ENCODE results near the gene RSPH1. TPM values are rescaled to one million over a fixed set of nuclear protein-coding genes. Genes with fewer than 3 reads are reported as not detected.

Gene RSPH1
- total and polyA plus RNA-seq, 2 of the 8 experiments (the other 6 are each of a cell fraction or from before 2014, with no cell fraction given): 0.24 TPM; not detected in 1

GRCh38 chr21:42471206-42471605 is 24.8 kb downstream of the RSPH1 start:
- FAIRE-seq: no peak
- no peaks in the 10 kb centered on the region for H3K9me3 ChIP-seq (ENCODE audit: insufficient read depth in 2 of 2, low read depth in 1 of 2, low read length in 1 of 2)
- TF ChIP-seq ASH2L (IDR thresholded peaks at IDR 0.05; ENCODE audit: low read length) (no peak), SUZ12 (IDR thresholded peaks at IDR 0.05; ENCODE audit: low read length) (no peak), SRF (IDR thresholded peaks at IDR 0.05; ENCODE audit: low read depth, low read length) (no peak), EP300 (IDR thresholded peaks at IDR 0.05; ENCODE audit: borderline replicate concordance in 1 of 2, low read depth in 2 of 2, low read length in 2 of 2) (no peak), TAF1 (IDR thresholded peaks at IDR 0.05; ENCODE audit: low read depth, low read length) (no peak), CHD2 (IDR thresholded peaks at IDR 0.05; ENCODE audit: low read length) (no peak), TBP (IDR thresholded peaks at IDR 0.05; ENCODE audit: low read depth, low read length) (no peak), HDAC6 (IDR thresholded peaks at IDR 0.05; ENCODE audit: low read depth, low read length) (no peak), E2F6 (IDR thresholded peaks at IDR 0.05) (no peak), EZH2 (IDR thresholded peaks at IDR 0.05; ENCODE audit: low read depth, low read length, severe bottlenecking) (no peak)

More at GRCh38 chr21:42471206-42471605, 24.8 kb downstream of the RSPH1 start:
- Histone ChIP-seq H3K4me1 (replicated peaks in 1 of 4; ENCODE audit: control insufficient read depth in 3 of 4, insufficient read depth in 4 of 4, low read length in 3 of 4) (peaks cover 3 to 9% (median 5%) of the 10 kb centered on the region in 4 experiments; a peak in 6 of 7 replicates), H3K14ac (ENCODE audit: insufficient read length) (no peak overlapping the region), H3K27ac (ENCODE audit: low read depth, low read length) (no peak overlapping the region), H3K18ac (ENCODE audit: extremely low read depth, low read length) (no peak overlapping the region), H3K9ac (replicated peaks in 1 of 4; ENCODE audit: extremely low read depth in 1 of 4, low read depth in 3 of 4, low read length in 3 of 4) (no peak overlapping the region), H3K36me3 (ENCODE audit: control insufficient read depth in 2 of 4, insufficient read depth in 4 of 4, low read length in 3 of 4) (no peaks in the 10 kb centered on the region), H2AFZ (ENCODE audit: low read length) (no peak overlapping the region), H3K79me1 (ENCODE audit: low read depth, low read length) (no peaks in the 10 kb centered on the region), H4K5ac (ENCODE audit: insufficient read length, low read depth, low read length) (no peak overlapping the region), H3K27me3 (replicated peaks in 1 of 4; ENCODE audit: control insufficient read depth in 3 of 4, extremely low read depth in 1 of 4, insufficient read depth in 3 of 4, low read length in 3 of 4) (no peaks in the 10 kb centered on the region; a peak in 1 of 7 replicates), H2AK5ac (ENCODE audit: low read depth, low read length) (no peak overlapping the region), H3K56ac (replicated peaks; ENCODE audit: insufficient read length, low read depth, low read length) (no peak overlapping the region), H3K79me2 (ENCODE audit: control insufficient read depth in 1 of 2, insufficient read depth in 2 of 2, low read length in 2 of 2) (no peaks in the 10 kb centered on the region), H2BK15ac (ENCODE audit: low read length) (peak overlapping the region; percentile 46; the same call in 1 of the 2 replicates), H3K4me2 (ENCODE audit: insufficient read depth in 1 of 2, low read depth in 2 of 2, low read length in 2 of 2) (no peak overlapping the region), H2BK120ac (replicated peaks; ENCODE audit: low read depth, low read length) (no peak overlapping the region), H3K23me2 (ENCODE audit: low read depth, low read length) (no peaks in the 10 kb centered on the region), H4K20me1 (replicated peaks in 1 of 2; ENCODE audit: control insufficient read depth in 1 of 2, insufficient read depth in 2 of 2, low read length in 2 of 2) (no peaks in the 10 kb centered on the region), H4K8ac (ENCODE audit: extremely low read depth, insufficient read depth, low read length) (no peak overlapping the region; the same call in 1 of the 2 replicates), H2BK12ac (ENCODE audit: low read depth, low read length) (0 out of 2 replicates have a peak overlapping the region, but pooled peaks have one; percentile 23), H3K23ac (ENCODE audit: insufficient read length) (no peak overlapping the region), H2BK5ac (ENCODE audit: low read depth, low read length) (no peak overlapping the region), H4K91ac (replicated peaks; ENCODE audit: insufficient read length, low read length) (no peak overlapping the region), H3K4me3 (ENCODE audit: extremely low read depth in 1 of 4, insufficient read depth in 2 of 4, low read depth in 3 of 4, low read length in 4 of 4) (no peak overlapping the region), H2BK20ac (ENCODE audit: low read length) (no peak overlapping the region), H3K4ac (replicated peaks; ENCODE audit: insufficient read length, low read depth, low read length) (no peak overlapping the region)
- no peak for DNase-seq (ENCODE audit: low read depth in 1 of 2, low spot score in 2 of 2)
- WGBS, 2 experiments (ENCODE audit: extremely low coverage in 1 of 2, insufficient coverage in 1 of 2, insufficient read length in 1 of 2, insufficient replicate concordance in 2 of 2, low coverage in 1 of 2, low lambda C conversion rate in 2 of 2, missing lambda C conversion rate in 1 of 2): 88% methylated on average over 9 of the region's 9 CpGs; no CpG with 5 or more reads in 1 of the 2 experiments
- POLR2A ChIA-PET (ENCODE audit: partially characterized antibody): no interaction called here
- CTCF ChIA-PET (ENCODE audit: partially characterized antibody): interaction anchor here (1.0 kb wide), 1 partner anchor 67 kb away, joined by 3 read pairs; no protein-coding TSS in a partner anchor

Data from H1 (cell line).